ENCODE measurements around the gene MZT2B.
"Not testable (repeated sequence)": the region's sequence is repeated elsewhere in the genome, so short reads cannot be mapped to it uniquely, and the experiment has no call there.

MZT2B gene

DNA sequence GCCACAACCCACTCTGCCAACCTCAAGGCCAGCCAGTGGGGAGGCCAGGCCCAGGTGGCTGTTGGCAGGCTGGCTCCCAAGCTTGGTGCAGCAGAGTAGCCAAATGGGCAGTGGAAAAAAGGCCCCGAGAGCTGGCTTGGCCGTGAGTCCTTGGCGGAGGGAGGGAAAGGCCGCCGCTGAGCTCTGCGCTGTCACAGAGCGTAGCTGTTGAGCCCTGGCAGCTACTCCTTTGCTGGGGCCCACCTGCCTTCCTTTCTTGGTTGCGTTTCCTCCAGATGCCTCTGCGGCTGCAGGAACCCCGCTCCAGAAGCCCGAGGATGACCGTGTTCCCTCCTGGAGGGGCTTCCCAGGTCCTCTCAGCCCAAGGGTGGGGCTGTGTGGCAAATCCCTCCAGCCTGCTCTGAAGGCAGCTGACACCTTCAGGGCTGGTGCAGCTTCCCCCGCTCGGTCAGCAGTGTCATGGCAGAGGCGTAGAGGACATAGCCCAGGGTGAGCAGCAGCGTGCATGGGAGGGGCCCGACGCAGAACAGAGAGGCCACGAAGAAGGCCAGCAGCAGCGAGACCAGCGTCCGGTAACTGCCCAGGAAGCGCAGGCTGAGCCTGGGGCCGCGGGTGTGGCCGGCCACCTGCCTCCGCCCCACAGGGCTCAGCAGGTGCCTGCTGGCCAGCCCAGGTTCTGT, 29.8 kb upstream of the MZT2B start:
- DNase-seq (ENCODE audit: extremely low read depth in 1 of 2, low read depth in 1 of 2) = not testable (repeated sequence)

GRCh38 chr2:130152816-130153595, 29.1 kb upstream of the MZT2B start:
- DNase-seq (ENCODE audit: extremely low read depth in 1 of 2, low read depth in 1 of 2) = no peak

- not testable (repeated sequence) for DNase-seq (ENCODE audit: extremely low read depth in 1 of 2, low read depth in 1 of 2)
Measured at GRCh38 chr2:130153721-130154422, 28.2 kb upstream of the MZT2B start.

GRCh38 chr2:130154423-130154770, 27.7 kb upstream of the MZT2B start:
- DNase-seq (ENCODE audit: extremely low read depth in 1 of 2, low read depth in 1 of 2) = not testable (repeated sequence)

DNA sequence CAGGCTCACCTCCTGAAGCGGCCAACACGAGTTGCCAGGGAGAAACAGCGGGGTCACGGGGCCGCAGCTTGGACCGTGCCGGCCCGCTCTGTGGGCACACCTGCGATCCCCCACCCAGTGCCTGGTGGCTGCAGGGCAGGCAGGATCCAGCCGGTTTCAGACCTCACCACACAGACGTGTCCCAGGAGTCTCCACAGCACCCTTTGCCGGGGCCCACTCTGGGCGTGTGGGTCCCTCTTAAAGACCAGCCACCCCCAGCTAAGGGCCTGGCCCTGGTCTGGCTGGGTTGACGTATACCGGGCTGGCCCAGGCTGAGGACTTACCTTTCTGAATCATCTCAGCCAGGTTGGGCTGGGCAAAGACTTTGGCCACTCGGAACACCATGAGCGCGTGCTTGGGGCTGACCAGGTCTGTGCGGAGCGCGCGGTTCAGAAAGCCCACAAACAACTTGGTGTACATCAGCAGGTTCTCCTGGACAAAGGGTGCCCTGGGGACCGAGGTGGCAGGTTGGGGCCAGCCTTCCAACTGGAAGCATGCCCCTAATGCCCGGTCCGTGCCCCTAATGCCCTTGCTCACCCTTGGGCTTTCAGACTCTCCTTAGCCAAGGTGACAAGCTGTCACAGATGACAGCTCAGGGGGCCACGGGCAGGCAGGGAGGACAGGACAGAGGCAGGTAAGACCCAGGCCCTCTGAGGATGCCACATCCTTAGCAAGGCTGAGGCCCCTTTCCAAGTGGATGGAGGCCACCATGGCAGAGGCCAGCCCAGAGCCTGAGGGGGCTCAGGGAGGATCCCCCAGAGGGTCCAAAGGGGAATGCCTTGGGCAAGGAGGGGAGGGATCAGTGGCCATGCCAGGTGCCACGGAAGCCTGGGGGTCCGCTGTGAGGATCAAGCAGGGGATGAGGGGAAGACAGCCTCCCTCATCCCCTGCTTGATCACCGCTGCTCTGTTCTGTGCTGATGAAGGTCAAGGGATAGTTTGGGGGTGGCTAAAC, 27.0 kb upstream of the MZT2B start:
- DNase-seq (ENCODE audit: extremely low read depth in 1 of 2, low read depth in 1 of 2) = no peak

GRCh38 chr2:130155956-130156623, 26.0 kb upstream of the MZT2B start:
- not testable (repeated sequence) for DNase-seq (ENCODE audit: extremely low read depth in 1 of 2, low read depth in 1 of 2)

- DNase-seq (ENCODE audit: extremely low read depth in 1 of 2, low read depth in 1 of 2) = no peak
Measured at GRCh38 chr2:130156624-130157004, 25.4 kb upstream of the MZT2B start.

GRCh38 chr2:130157354-130157753, 24.7 kb upstream of the MZT2B start:
- DNase-seq (ENCODE audit: extremely low read depth in 1 of 2, low read depth in 1 of 2) = not testable (repeated sequence)

DNA sequence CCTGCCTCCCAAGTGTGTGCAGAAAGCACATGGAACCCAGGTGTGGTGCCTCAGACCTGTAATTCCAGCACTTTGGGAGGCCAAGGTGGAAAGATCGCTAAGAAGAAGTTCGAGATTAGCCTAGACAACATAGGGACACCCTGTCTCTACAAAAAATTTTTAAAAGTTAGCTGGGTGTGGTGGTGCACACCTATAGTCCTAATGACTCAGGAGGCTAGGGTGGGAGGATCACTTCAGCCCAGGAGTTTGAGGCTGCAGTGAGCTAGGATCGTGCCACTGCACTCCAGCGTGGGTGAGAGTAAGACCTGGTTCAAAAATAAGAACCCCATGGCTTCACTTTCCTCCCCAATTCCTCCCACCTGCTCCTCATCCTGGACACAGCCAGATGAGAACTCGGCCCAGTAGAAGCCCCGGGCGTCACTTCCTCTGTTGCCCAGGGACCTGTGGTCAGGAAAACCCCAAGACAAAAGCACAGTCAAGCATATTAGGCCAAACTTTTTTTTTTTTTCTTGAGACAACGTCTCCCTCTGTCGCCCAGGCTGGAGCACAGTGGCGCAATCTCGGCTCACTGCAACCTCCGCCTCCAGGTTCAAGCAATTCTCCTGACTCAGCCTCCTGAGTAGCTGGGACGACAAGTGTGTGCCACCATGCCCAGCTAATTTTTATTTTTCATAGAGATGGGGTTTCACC, 24.1 kb upstream of the MZT2B start:
- not testable (repeated sequence) for DNase-seq (ENCODE audit: extremely low read depth in 1 of 2, low read depth in 1 of 2)

- DNase-seq (ENCODE audit: extremely low read depth in 1 of 2, low read depth in 1 of 2) = no peak
Measured at GRCh38 chr2:130158631-130159030, 23.4 kb upstream of the MZT2B start.

GRCh38 chr2:130159376-130159775, 22.7 kb upstream of the MZT2B start:
- not testable (repeated sequence) for DNase-seq (ENCODE audit: extremely low read depth in 1 of 2, low read depth in 1 of 2)

DNA sequence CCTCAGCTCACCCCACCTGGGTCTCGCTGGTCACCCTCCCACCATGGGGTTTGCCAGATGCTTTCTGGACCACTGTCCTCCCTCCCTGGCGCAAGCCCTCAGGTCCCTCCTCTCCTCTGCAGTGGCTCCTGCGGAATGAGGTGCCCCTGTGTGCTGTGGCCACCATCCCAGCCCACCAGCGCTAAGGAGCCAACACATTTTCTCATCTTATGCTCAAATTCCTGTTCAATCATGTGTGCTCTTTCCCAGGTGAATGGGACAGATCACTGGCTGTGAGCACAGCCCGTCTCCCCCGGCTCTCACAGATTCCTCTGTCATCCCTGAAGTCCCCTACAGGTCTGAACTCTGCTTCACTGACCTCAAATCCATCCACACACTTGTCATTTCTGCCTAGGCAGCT, 21.9 kb upstream of the MZT2B start:
- no peak for DNase-seq (ENCODE audit: extremely low read depth in 1 of 2, low read depth in 1 of 2)

- DNase-seq (ENCODE audit: extremely low read depth in 1 of 2, low read depth in 1 of 2) = not testable (repeated sequence)
Measured at GRCh38 chr2:130160838-130161705, 21.0 kb upstream of the MZT2B start.

- DNase-seq (ENCODE audit: extremely low read depth in 1 of 2, low read depth in 1 of 2) = not testable (repeated sequence)
Measured at GRCh38 chr2:130162486-130162885, 19.6 kb upstream of the MZT2B start.

- DNase-seq (ENCODE audit: extremely low read depth in 1 of 2, low read depth in 1 of 2) = no peak
Measured at GRCh38 chr2:130162968-130163367, 19.1 kb upstream of the MZT2B start.

- no peak for DNase-seq (ENCODE audit: extremely low read depth in 1 of 2, low read depth in 1 of 2)
Measured at GRCh38 chr2:130165293-130166016, 16.6 kb upstream of the MZT2B start.

- DNase-seq (ENCODE audit: extremely low read depth in 1 of 2, low read depth in 1 of 2) = not testable (repeated sequence)
Measured at GRCh38 chr2:130166611-130167010, 15.5 kb upstream of the MZT2B start.

DNA sequence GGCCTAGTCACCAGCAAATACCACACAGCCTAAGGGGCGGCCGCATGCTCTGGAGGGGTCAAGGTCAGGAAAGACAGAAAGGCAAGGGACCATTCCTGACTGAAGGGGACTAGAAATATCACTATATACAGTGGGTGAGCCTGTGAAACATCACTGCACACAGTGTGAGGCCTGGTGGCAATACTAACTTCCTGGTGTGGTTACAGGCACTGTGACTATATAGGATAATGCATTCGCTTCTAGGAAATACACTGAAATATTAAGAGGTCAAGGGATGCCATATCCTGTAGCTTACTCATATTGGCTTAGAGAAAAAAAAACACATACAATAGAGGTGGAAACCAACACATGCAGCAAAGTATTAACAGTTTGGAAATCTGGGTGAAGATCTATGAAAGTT, 12.9 kb upstream of the MZT2B start:
- DNase-seq (ENCODE audit: extremely low read depth in 1 of 2, low read depth in 1 of 2) = not testable (repeated sequence)

Measured in stimulated activated CD8-positive, alpha-beta memory T cell treated with anti-CD3 and anti-CD28 coated beads, Interleukin-7, amount 100 ng/mL, for 48 hours (primary cell).